CD4-positive, alpha-beta T cell (primary cell): ENCODE data around the gene SPEM1. TPM values are rescaled to one million over a fixed set of nuclear protein-coding genes. Genes with fewer than 3 reads are reported as not detected.

ENCODE experiments used
- ATAC-seq: fragments of 200-7000 bp; cut with Tn5 transposase; one replicate; pipeline ENCODE4 v1.10.0; 2022; ENCODE audit warnings: mild to moderate bottlenecking; ENCODE audit not compliant: poor library complexity
- CTCF ChIA-PET: fragments of 350-600 bp; sonication (Branson Sonifier 250); formaldehyde crosslinking; loops from one replicate; lab custom pipeline; 2021; ENCODE audit warnings: antibody characterized with exemption, inconsistent platforms; lab: Charles Lee
- POLR2A ChIA-PET: fragments of 350-600 bp; sonication (Branson Sonifier 250); formaldehyde crosslinking; loops from one replicate; lab custom pipeline; 2021; ENCODE audit warnings: antibody characterized with exemption, inconsistent platforms; lab: Charles Lee
- DNase-seq, 14 experiments: peaks; one replicate each; pipeline ENCODE4 v3.0.0-alpha.2; 2013 to 2020; ENCODE audit warnings: mixed read lengths in 2 of 14
- H3K27ac ChIP-seq, 2 donors: one replicate each; pipeline versions ENCODE4 v1.5.1 to v1.7.0; 2013; ENCODE audit warnings: low read length in 2 of 2, low read depth in 1 of 2, mild to moderate bottlenecking in 1 of 2
- H3K27me3 ChIP-seq, 2 experiments: 1 replicate in 1 of 2; 2 replicates in 1 of 2; pipeline versions ENCODE4 v1.6.1 to v1.7.0; 2013; ENCODE audit warnings: low read length in 2 of 2, control low read depth in 1 of 2, mild to moderate bottlenecking in 1 of 2, moderate library complexity in 1 of 2; ENCODE audit not compliant: insufficient read depth in 2 of 2, control insufficient read depth in 1 of 2
- H3K36me3 ChIP-seq: one replicate; pipeline ENCODE4 v1.6.1; 2013; ENCODE audit warnings: low read length, control low read depth; ENCODE audit not compliant: insufficient read depth
- H3K4me1 ChIP-seq: one replicate; pipeline ENCODE4 v1.6.1; 2013; ENCODE audit warnings: low read length, control low read depth; ENCODE audit not compliant: insufficient read depth
- H3K4me3 ChIP-seq: one replicate; pipeline ENCODE4 v1.5.1; 2013; ENCODE audit warnings: mild to moderate bottlenecking, low read length, moderate library complexity
- H3K9me3 ChIP-seq, 2 experiments: 1 replicate in 1 of 2; 2 replicates in 1 of 2; pipeline versions ENCODE4 v1.6.1 to v1.7.0; 2013; ENCODE audit warnings: low read length in 2 of 2, mild to moderate bottlenecking in 2 of 2, control low read depth in 1 of 2, moderate library complexity in 1 of 2; ENCODE audit not compliant: control insufficient read depth in 1 of 2, insufficient read depth in 1 of 2
- H3K27ac Mint-ChIP-seq: one replicate; pipeline ENCODE4 v1.8.0; 2020; ENCODE audit warnings: mixed read lengths
- H3K27me3 Mint-ChIP-seq: one replicate; pipeline ENCODE4 v1.8.0; 2021; ENCODE audit warnings: mixed read lengths
- H3K36me3 Mint-ChIP-seq: one replicate; pipeline ENCODE4 v1.8.0; 2021; ENCODE audit warnings: low read depth, mixed read lengths
- H3K4me1 Mint-ChIP-seq: one replicate; pipeline ENCODE4 v1.8.0; 2021; ENCODE audit warnings: low read depth, mixed read lengths
- H3K4me3 Mint-ChIP-seq: one replicate; pipeline ENCODE4 v1.8.0; 2020; ENCODE audit warnings: mild to moderate bottlenecking, mixed read lengths
- H3K9me3 Mint-ChIP-seq: one replicate; pipeline ENCODE4 v1.8.0; 2020; ENCODE audit warnings: mixed read lengths
- intact Hi-C, 2 experiments: fragments of 100-400 bp; cut with DNase I in 1 of 2; cut with micrococcal nuclease in 1 of 2; formaldehyde crosslinking; loops; one replicate each; pipeline versions ENCODE4 v1.15.1 to v1.9.0; 2023 to 2025; cut with DNase I, micrococcal nuclease
- total RNA-seq, 174 experiments: library from RNA in 2 of 174; stranded (reverse) in 2 of 174; gene quantifications; one replicate each; pipeline ENCODE4 v1.2.3 and lab custom pipeline; 2021 to 2026
- TF ChIP-seq, protein P1 (sequence below): fragments of 200-600 bp; IDR thresholded peaks from one replicate; pipeline ENCODE4 v1.8.0; 2022; ENCODE audit warnings: antibody characterized with exemption, mild to moderate bottlenecking

SPEM1 gene
- total RNA-seq, 2 experiments from 2014 or later, result not detected

DNA sequence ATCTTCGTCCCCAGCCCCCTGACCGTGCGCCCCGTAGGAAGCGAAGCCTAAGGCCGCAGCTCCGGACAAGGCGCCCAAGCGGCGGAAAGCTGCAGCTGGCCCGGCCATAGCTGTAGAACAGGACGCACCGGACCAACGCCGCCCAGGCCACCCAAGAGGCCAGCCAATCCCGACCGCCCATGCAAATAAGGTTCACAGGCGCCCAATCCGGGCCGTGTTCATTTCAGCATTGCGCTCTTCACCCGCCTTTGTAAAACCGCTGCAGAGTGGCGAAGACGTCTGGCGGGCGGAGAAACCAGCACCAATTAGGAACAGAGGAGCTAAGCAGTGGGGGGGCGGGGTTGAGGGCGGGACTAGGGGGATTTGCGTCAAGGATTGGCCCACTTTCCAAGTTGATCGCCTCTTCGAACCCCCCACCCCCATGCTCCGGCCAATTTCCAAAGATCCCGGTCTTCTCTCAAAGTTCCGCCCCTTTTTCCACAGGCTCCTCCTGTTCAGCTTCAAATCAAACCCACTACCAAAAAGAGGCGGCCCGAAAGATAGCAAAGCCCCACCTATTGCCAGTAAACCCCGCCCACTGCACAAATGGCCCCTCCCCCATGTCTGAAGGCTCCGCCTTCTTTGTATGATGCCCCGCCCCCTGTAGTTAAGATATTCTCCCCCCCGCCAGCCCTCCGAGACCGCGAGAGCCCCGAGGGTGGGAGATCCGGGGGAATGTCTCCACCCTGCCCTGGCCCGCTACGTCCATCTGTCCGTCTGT, 16.0 kb upstream of the SPEM1 start, which contains the start of gene TMEM256:
Gene TMEM256, minus strand, starts transcription at position 121 of the 760 bp plus-strand sequence. Its CDS starts 13 bp downstream, at position 108.
- peak within 1 kb of the TSS; percentile 98 for H3K4me3 Mint-ChIP-seq
- H3K36me3 Mint-ChIP-seq, result peaks cover 9% of the 10 kb centered on the region
- no peaks in the 10 kb centered on the region for H3K36me3 ChIP-seq
- H3K27me3 ChIP-seq, result peaks cover 0 to 5% of the 10 kb centered on the region in 2 experiments
- DNase-seq (peak; percentile 90 to 99 (median 94)), ATAC-seq (peak; percentile 88)
- no peaks in the 10 kb centered on the region for H3K9me3 Mint-ChIP-seq
- H3K27ac ChIP-seq, result peak within 1 kb of the TSS in 1 of 2 donors; percentile 82
- peak within 1 kb of the TSS; percentile 77 for H3K4me3 ChIP-seq
- TF ChIP-seq, protein P1, sequence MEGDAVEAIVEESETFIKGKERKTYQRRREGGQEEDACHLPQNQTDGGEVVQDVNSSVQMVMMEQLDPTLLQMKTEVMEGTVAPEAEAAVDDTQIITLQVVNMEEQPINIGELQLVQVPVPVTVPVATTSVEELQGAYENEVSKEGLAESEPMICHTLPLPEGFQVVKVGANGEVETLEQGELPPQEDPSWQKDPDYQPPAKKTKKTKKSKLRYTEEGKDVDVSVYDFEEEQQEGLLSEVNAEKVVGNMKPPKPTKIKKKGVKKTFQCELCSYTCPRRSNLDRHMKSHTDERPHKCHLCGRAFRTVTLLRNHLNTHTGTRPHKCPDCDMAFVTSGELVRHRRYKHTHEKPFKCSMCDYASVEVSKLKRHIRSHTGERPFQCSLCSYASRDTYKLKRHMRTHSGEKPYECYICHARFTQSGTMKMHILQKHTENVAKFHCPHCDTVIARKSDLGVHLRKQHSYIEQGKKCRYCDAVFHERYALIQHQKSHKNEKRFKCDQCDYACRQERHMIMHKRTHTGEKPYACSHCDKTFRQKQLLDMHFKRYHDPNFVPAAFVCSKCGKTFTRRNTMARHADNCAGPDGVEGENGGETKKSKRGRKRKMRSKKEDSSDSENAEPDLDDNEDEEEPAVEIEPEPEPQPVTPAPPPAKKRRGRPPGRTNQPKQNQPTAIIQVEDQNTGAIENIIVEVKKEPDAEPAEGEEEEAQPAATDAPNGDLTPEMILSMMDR, result no peak
- H3K9me3 ChIP-seq, result no peaks in the 10 kb centered on the region
- H3K27me3 Mint-ChIP-seq, result no peaks in the 10 kb centered on the region
- H3K27ac Mint-ChIP-seq, result peak within 1 kb of the TSS; percentile 87
- POLR2A ChIA-PET, result interaction anchor here (0.6 to 2.9 kb wide), 25 partner anchors 9 to 368 kb away, joined by 3 to 37 read pairs (median 6); partner anchors contain the start of genes ACAP1, MPDU1, NEURL4 and PLSCR3
- H3K4me1 ChIP-seq, result peaks cover 36% of the 10 kb centered on the region
- intact Hi-C loops, result loop anchor here (1.0 to 10.0 kb wide), 4 partner anchors 10 to 80 kb away; partner anchors contain the start of genes PLSCR3 (in 2 of the 2), KCTD11 (in 1 of the 2), POLR2A (in 1 of the 2) and TMEM102 (in 1 of the 2)
- peaks cover 31% of the 10 kb centered on the region for H3K4me1 Mint-ChIP-seq
- CTCF ChIA-PET, result interaction anchor here (0.8 to 2.6 kb wide), 5 partner anchors 10 to 675 kb away, joined by 4 to 18 read pairs (median 6); partner anchors contain the start of genes PLSCR3 and TMEM102

DNA sequence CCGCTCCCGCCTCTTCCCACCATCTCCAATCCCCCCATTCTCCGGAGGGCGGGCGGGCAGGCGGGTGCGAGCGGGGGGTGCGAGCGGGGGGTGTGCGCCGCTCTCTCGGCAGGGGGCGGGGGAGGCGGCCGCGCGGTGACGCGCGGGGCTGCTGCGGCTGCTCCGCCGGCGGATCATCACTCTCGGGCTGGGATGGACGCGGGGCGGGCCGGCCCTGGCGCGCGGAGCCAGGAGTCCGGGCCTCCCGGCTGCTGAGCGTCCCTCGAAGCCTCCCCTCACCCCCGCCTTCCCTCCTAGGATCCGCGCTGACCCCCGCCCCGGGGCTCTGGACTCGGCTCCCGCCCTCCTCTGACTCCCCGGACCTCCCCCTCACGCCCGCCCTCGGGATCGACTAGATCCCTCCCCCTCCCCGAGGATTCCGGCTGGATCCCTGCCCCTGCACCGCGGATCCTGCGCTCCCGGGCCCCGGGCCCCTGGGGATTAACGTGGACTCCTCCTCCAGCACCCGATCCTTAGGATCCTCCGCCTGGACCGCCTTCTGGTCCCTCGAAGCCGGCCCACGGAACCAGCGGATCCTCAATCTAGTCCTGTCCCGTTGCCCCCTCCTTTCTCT, 15.3 kb upstream of the SPEM1 start:
- Histone ChIP-seq H3K4me1 (peaks cover 36% of the 10 kb centered on the region), H3K27me3 (peaks cover 0 to 5% of the 10 kb centered on the region in 2 experiments), H3K27ac (peak overlapping the region in 1 of 2 donors; percentile 82), H3K36me3 (no peaks in the 10 kb centered on the region), H3K9me3 (no peaks in the 10 kb centered on the region), H3K4me3 (peak overlapping the region; percentile 77)
- peaks cover 9% of the 10 kb centered on the region for H3K36me3 Mint-ChIP-seq
- TF ChIP-seq, protein P1, result no peak
- H3K4me1 Mint-ChIP-seq, result peaks cover 29% of the 10 kb centered on the region
- CTCF ChIA-PET, result interaction anchor here (0.8 to 2.6 kb wide), 5 partner anchors 11 to 675 kb away, joined by 4 to 18 read pairs (median 6); partner anchors contain the start of genes PLSCR3 and TMEM102
- H3K9me3 Mint-ChIP-seq, result no peaks in the 10 kb centered on the region
- ATAC-seq (peak; percentile 50), DNase-seq (peak in 10 of 14 experiments; percentile 18 to 90 (median 74))
- intact Hi-C loops, result loop anchor here (1.0 to 10.0 kb wide), 4 partner anchors 11 to 79 kb away; partner anchors contain the start of genes PLSCR3 (in 2 of the 2), KCTD11 (in 1 of the 2), POLR2A (in 1 of the 2) and TMEM102 (in 1 of the 2)
- H3K27me3 Mint-ChIP-seq, result no peaks in the 10 kb centered on the region
- POLR2A ChIA-PET, result interaction anchor here (0.6 to 2.9 kb wide), 23 partner anchors 9 to 369 kb away, joined by 3 to 37 read pairs (median 6); partner anchors contain the start of genes ACAP1, MPDU1, NEURL4 and PLSCR3
- H3K27ac Mint-ChIP-seq, result peak overlapping the region; percentile 87
- peak overlapping the region; percentile 98 for H3K4me3 Mint-ChIP-seq
